AG10803 (cell line): ENCODE measurements around the gene PDZD4.

Experiments
- DNase-seq: peaks from one replicate; pipeline ENCODE4 v3.0.0; 2010; ENCODE audit warnings: low read depth
- H3K4me3 ChIP-seq: 2 replicates; pipeline ENCODE4 v1.5.1; 2011; ENCODE audit warnings: mild to moderate bottlenecking, low read length, control low read depth
- TF ChIP-seq, protein P1 (sequence below): conservative IDR thresholded peaks from 2 replicates; pipeline ENCODE4 v1.5.1; 2011; ENCODE audit warnings: mild to moderate bottlenecking, low read length, control low read depth, inconsistent platforms

The PDZD4 gene

DNA sequence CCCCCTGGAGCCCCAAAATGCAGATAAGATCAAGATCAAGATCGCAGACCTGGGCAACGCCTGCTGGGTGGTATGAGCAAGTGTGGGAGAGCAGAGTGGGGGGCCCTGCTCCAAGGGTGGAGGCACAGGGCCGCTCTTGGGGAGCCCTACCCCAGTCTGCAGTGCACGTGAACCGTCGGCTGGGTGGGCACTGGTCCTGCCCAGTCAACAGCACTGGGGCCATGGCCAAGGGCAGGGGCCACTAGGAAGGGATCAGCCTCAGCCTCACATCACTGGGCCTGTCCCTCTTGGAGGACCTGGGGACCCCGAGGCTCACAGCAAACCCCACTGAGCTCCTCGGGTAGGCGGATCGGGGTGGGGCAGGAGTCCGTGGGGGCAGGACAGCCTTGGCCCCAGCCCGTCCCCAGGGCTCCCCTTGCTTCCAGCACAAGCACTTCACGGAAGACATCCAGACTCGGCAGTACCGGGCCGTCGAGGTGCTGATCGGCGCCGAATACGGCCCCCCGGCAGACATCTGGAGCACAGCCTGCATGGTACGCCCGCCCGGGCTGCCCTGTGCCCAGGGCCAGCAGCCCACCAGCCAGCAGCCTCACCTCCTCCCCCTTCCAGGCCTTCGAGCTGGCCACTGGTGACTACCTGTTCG is 45.9 kb downstream of the PDZD4 start:
- H3K4me3 ChIP-seq, result no peak overlapping the region
- TF ChIP-seq, protein P1, sequence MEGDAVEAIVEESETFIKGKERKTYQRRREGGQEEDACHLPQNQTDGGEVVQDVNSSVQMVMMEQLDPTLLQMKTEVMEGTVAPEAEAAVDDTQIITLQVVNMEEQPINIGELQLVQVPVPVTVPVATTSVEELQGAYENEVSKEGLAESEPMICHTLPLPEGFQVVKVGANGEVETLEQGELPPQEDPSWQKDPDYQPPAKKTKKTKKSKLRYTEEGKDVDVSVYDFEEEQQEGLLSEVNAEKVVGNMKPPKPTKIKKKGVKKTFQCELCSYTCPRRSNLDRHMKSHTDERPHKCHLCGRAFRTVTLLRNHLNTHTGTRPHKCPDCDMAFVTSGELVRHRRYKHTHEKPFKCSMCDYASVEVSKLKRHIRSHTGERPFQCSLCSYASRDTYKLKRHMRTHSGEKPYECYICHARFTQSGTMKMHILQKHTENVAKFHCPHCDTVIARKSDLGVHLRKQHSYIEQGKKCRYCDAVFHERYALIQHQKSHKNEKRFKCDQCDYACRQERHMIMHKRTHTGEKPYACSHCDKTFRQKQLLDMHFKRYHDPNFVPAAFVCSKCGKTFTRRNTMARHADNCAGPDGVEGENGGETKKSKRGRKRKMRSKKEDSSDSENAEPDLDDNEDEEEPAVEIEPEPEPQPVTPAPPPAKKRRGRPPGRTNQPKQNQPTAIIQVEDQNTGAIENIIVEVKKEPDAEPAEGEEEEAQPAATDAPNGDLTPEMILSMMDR, result no peak
- no peak for DNase-seq

DNA sequence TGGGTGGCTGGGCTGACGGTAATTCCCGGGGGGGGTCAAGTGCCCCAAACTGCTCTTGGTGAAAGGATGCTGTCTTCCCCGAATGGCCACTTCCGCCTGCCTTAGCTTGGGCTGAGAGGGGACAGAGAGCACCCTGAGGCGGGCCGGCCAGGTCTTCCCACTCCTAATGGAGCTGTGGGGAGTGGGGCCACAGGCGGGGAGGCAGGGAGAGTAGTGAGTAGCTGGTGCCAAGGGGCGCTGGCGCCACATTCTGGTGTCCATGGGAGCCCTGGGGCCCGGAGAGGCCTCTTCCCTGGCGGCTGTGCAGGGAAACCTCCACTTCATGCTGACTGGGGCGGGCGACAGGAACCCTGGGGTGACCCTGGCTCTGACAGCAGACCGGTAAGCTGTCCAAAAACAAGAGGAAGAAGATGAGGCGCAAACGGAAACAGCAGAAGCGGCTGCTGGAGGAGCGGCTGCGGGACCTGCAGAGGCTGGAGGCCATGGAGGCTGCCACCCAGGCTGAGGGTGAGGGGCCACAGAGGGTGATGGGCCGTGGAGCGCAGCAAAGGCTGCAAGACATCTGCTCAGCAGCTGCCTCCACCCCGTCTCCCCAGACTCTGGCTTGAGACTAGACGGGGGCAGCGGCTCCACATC is 46.8 kb downstream of the PDZD4 start:
- no peak overlapping the region for H3K4me3 ChIP-seq
- DNase-seq, result no peak
- TF ChIP-seq, protein P1, result no peak

DNA sequence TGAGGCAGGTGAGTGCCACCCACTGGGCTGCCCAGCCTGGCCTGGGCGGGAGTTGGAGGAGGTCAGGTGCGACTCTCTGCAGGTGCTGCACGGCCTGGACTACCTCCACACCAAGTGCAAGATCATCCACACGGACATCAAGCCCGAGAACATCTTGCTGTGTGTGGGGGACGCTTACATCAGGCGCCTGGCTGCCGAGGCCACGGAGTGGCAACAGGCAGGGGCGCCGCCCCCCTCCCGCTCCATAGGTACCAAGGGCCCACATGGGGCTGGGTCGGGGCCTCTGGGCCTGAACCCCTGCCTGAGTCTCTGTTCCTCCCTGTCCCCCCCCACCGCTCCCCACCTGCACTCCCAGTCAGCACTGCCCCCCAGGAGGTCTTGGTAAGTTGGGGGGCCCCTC is 47.5 kb downstream of the PDZD4 start:
- TF ChIP-seq, protein P1, result no peak
- no peak overlapping the region for H3K4me3 ChIP-seq
- no peak for DNase-seq

DNA sequence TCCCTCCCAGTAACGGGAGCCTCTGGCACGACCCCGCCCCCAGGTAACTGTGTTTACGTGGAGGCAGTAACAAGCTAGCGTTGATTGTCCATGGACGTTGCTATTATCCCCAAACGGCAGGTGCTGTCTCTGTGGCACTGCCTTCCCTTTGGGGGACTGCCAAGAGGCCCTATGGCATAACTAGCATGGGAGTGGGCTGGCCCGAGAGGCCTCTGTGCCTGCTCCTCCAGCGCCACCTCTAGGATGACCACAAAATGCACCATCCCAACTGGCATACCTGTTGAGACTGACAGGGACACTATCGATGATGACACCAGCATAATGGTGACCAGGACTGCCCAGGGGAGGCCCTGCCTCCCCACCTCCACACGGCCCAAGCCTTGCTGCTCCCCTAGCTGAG is 48.0 kb downstream of the PDZD4 start:
- H3K4me3 ChIP-seq, result no peak overlapping the region
- no peak for DNase-seq

DNA sequence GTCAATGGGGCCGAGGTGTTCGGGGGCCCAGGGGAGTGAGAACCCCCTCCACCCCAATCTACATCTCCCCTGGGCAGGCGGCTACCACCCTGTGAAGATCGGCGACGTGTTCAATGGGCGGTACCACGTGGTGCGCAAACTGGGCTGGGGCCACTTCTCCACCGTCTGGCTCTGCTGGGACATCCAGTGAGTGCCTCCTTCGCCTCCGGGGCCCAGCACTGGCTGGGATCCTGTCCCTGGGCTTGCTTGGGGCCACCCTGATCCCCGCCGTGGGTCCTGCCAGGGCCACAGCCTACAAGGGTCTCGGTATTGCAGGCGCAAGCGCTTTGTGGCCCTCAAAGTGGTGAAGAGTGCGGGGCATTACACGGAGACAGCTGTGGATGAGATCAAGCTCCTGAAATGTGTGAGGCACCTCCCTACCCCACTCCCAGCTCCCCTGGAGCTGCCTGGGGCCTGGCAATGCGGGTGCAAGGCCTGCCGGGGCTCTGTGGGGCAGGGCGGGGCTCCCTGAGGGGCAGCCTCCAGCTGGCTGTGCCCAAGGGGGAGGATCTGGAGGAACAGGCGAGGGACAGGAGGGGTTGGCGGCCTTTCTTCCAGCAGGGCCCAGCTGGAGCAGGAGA is 48.8 kb downstream of the PDZD4 start:
- no peak for DNase-seq
- TF ChIP-seq, protein P1, result no peak
- no peak overlapping the region for H3K4me3 ChIP-seq

More for the DNA sequence above, 48.0 kb downstream of the PDZD4 start:
- TF ChIP-seq, protein P1, result no peak

DNA sequence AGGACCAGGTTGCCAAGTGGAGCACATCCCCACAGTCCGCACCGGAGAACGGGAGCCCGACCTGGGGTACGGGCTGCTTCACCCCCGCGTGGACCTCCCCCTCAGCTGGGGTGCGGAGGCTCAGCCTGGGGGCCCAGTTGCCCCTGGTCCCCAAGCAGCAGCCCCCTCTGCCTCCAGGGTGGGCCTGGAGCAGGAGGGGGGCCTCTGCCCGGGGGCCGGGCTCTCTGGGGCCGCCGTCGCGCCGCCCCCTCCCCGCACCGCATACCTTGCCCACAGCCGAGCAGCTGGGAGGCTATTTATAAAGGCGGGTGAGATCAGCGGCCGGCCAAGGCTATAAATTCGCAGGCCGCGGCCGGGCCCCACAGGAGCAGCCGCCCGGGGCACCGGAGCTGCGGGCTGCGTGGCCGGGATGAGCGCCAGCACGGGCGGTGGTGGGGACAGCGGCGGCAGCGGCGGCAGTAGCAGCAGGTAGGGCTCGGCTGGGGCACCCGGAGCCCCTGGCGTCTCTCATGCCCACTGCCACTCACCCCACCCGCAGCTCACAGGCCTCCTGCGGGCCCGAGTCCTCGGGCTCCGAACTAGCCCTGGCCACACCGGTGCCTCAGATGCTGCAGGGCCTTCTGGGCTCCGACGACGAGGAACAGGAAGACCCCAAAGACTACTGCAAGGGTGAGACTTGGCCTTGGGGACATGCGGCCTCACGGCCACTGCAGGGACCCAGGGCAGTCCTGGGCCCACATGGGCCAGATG is 49.5 kb downstream of the PDZD4 start, which contains the start of gene SRPK3:
SRPK3 (plus strand) TSS at position 364 of the 750 bp plus-strand sequence; CDS start at position 410, 46 bp downstream.
- TF ChIP-seq, protein P1, result no peak
- DNase-seq, result no peak
- H3K4me3 ChIP-seq, result no peak within 1 kb of the TSS
